Measurements from ENCODE around the gene PRKCA. TPM values are rescaled to one million over a fixed set of nuclear protein-coding genes. Genes with fewer than 3 reads are reported as not detected.
"Not testable (repeated sequence)": the region's sequence is repeated elsewhere in the genome, so short reads cannot be mapped to it uniquely, and the experiment has no call there.

The PRKCA gene
- total RNA-seq, 1 experiment from 2014 or later = 21.8 TPM

DNA sequence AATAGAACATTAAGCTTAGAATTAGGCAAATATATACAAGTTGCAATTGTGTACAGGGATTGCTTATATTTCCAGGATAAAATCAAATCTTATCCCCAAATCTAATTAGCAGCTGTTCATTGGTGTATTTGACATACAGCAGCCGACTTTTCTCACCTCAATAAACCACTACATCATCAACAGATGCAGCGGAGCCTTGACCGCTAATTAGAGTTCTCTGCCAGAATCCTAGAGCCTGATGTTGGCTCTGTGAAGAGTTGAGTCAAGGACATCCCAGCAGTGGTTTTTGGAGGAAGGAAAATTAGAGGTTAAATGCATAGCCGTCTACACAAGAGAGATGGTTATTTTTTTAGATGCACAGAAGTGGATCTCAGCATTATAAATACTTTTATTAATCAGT is 310.6 kb downstream of the PRKCA start:
- no peak for DNase-seq (ENCODE audit: low read depth)

GRCh38 chr17:66614469-66614868 is 312.1 kb downstream of the PRKCA start:
- DNase-seq (ENCODE audit: low read depth) = no peak

- DNase-seq (ENCODE audit: low read depth) = no peak
Measured at GRCh38 chr17:66619206-66619605, 316.8 kb downstream of the PRKCA start.

DNA sequence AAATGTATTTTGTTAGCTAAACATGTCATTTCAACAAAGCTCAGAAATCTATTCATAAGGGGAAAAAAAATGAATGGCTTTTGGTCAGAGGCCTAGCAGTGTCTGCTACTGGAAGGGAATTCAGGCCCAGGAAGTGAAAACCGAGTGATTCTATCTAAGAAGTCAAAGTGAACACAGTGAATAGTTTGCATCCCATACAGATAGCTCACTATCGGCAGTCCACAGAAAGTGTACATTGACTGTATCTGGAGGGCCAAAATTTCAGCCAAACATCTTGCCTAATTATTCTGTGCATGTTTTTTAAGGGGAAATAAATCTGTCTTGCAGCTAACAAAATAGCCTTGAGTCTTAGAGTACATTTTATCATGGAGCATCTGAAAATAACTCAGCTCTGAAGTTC is 318.1 kb downstream of the PRKCA start:
- DNase-seq (ENCODE audit: low read depth) = no peak

GRCh38 chr17:66624630-66625029 is 322.2 kb downstream of the PRKCA start:
- not testable (repeated sequence) for DNase-seq (ENCODE audit: low read depth)

DNA sequence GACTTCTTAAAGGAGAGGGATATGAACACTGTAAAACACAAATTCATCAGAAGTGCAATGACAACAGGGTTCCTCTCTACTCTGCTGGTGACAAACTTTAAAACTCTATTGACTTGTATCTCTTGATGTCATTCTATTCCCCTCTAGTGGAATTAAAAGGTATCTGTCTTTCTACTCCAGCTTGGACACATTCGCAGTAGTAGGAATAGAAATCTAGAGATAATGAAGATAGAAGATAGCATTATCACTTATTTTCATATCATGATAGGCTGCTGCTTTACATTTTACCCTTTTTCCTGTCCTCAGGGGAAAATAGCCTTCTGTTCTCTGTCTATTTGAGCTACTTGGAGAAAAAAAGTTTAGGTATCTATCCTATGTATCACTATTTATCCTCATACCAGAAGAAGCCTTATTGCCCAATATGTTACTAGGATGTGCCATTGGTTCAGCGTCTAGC is 322.9 kb downstream of the PRKCA start:
- DNase-seq (ENCODE audit: low read depth) = no peak

DNA sequence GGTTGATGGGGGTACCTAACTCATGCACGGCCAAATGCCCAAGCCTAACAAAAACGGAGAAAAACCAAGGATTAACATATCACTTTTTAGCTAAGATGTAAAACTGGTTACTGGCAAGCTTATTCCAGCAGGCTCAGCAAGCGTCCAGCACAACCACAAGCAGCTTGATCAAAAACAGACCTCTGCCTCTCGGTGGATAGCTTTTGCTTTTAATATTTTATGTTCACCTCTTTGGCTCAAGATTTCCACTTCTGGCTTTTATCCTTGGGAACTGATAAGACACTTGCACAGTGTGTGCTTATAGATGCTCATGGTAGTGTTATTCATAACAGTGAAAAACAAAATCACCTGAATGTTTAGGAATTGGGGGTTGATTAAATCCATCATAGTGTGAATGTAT is 325.6 kb downstream of the PRKCA start:
- no peak for DNase-seq (ENCODE audit: low read depth)

DNA sequence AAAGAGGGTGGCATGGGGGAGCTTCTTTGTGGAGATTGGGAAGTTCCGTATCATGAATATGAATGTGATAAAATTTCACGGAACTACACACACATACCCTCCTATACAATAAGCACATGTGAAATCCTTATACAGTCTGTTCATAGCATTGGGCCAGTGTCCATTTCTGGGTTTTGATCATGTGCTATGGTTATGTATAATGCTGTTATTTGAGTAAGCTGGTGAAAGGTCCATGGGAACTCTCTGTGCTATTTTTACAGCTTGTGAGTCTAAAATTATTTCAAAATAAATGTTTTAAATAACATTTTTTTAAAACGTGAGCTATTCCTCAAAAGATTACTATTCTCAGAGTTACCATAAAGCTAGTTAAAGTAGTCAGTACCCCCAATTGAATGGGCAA is 327.3 kb downstream of the PRKCA start:
- no peak for DNase-seq (ENCODE audit: low read depth)

DNA sequence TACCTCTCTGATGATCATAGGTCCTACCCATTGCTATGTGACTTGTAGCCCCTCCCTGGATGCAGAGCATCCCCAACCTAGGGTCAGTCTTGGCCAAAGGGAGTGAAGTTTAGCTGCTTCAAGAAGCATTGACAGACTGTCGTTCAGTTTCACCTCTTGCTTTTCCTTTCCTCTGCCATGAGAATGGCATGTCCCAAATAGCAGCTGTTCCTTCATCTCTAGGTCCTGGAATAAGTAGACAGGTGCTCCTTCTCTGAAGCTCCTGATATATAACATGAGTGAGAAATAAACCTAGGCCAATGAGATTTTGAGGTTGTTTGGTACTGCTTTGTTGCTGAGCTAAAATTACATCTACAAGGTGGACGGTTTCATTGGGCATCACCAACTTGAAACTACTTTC is 328.0 kb downstream of the PRKCA start:
- DNase-seq (ENCODE audit: low read depth) = no peak

DNA sequence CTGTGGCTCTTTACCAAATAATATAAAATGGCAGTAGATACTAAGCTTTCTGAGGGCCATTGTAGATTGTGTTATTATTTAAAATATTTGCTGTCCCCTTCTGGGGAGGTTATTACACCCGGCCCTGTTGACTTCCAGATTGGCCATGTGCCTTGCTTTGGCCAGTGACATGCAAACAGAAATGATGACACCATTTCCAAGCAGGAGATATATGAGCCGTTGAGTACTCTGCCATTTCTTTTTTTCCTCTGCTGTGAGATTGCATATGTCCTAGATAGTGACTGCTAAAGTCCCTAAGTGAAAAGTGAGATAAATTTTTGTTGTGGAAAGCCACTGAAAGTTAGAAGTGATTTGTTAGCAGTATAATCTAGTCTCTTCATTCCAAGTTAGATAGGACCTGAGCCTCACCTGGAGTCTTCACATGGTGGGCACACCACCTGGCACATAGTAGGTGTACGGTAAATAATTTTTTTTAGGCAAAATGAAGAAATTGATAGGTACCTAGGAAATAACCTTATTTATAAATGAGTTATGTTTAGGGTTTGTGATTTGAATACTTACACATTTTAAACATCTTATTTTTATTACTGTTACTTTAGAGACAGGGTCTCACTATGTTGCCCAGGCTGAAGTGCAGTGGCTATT is 328.5 kb downstream of the PRKCA start:
- DNase-seq (ENCODE audit: low read depth) = no peak

- no peak for DNase-seq (ENCODE audit: low read depth)
Measured at GRCh38 chr17:66632731-66633130, 330.3 kb downstream of the PRKCA start.

GRCh38 chr17:66633317-66633965 is 331.0 kb downstream of the PRKCA start:
- peak; percentile 23 for DNase-seq (ENCODE audit: low read depth)

DNA sequence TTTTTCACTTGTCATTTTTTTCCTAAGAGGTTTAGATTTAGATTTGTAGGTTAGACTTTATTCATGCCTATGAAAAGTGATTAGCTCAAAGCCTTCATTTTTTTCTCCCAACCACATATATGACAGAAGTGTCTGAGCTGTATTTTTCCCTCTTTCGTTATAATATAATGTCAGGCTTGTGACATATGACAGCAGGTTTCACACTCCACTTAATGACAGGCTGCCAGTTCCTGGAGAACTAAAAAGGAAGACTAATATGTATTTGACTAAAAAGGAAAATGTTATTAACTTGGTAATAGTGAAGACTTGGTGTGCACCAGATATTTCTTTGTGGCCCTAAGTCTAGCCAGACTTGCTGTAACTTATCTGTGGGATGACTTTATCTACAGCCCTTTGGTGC is 331.8 kb downstream of the PRKCA start:
- no peak for DNase-seq (ENCODE audit: low read depth)

DNA sequence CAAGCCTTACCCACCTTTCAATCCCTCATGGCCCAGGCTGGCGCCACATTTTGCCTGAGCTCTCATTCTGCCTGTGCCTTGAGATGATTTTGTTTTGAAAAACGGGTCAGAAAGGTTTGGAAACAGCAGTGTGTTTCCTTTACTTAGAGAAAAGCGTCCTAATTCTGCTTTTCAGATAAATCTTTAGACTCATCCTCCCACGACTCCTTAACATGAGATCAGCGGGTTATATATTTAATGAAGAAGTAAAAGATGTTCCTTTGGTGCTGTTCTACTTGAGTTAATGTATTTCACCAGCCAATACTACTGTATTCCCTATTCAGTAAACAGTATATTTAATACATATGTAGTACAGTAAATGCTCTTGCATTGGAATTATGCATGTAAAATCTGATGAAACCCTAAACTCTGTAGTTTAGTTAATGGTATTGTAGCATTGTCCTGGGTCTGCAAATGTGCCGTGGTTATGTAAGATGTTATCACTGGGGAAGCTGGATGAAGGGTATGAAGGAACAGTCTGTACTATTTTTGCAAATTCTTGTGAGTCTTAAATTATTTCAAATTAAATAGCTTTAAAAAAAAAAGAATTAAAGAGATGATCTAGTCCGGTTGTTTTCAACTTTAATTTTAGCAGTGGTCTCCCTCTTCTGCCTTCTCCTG is 333.1 kb downstream of the PRKCA start:
- no peak for DNase-seq (ENCODE audit: low read depth)

- peak; percentile 81 for DNase-seq (ENCODE audit: low read depth)
Measured at GRCh38 chr17:66636111-66636510, 333.7 kb downstream of the PRKCA start.

DNA sequence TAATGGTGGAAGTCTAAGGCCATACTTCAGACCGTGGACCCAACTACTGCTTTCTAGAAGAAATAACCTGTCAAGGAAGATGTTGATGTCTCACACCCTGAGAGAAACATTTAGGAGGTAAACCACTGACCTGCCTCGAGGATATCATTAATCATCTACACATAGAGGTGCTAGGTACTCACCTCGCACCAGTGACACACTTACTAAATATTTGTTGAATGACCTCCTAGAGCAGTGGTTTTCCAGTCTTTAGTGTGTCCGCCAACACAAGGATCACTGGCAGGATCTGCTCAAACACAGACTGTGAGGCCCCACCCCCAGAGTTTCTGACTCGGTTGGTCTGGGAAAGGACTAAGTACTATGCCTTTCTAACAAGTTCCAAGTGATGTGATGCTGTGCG is 335.1 kb downstream of the PRKCA start:
- DNase-seq (ENCODE audit: low read depth) = peak; percentile 42

DNA sequence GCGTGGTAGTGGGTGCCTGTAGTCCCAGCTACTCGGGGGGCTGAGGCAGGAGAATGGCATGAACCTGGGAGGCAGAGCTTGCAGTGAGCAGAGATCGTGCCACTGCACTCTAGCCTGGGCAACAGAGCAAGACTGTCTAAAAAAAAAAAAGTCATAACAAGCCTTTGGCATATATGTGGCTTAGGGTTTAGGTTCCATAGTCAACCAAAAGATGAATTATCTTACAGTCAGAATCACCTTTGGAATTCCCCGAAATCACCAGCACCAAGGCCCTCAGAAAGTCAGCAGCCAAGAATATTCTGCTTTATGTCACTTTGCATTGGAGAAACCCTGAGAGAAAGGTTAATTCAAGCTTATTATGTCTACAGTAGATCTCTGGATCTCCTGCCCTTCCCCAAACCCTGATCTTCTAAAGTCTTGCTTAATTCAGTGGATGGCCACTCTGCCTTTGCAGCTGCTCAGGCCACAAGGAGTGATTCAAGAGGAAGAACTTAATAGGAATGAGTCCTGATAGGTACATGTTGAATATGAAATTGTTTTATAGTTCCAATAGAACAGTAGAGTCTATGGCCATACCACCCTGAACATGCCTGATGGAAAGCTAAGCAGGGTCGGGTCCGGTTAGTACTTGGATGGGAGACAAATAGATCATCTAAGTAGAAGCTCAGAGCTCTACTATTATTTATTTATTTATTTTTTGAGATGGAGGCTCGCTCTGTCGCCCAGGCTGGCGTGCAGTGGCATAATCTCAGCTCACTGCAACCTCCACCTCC is 336.5 kb downstream of the PRKCA start:
- no peak for DNase-seq (ENCODE audit: low read depth)

- DNase-seq (ENCODE audit: low read depth) = no peak
Measured at GRCh38 chr17:66643815-66644710, 341.6 kb downstream of the PRKCA start.

- no peak for DNase-seq (ENCODE audit: low read depth)
Measured at GRCh38 chr17:66645259-66645658, 342.8 kb downstream of the PRKCA start.

DNA sequence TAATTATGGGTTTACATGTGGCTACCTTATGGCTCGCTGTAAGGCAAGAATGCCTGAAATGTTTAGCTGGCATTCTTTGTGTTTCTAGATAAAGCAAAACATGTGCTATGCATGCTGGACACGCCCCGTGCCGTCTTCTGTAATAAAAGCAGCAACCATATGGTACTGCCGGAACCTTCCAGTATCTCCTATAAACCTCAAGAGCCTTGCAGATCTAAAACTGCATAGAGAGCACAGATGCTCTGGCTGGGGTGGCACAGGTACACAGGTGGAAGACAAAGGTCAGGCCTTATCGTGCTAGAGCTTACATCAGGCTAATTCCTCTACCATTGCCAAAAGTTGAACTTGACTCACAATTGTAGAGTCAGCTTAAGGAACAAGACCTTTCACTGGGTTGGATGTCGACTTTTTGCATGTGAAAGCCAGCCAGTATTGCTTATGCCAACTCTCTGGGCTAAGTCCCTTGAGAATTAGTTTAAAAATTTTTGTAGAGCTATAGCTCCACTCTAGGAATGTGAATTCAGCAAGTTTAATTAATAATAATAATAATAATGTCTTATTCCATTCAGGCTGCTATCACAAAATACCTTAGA is 345.1 kb downstream of the PRKCA start:
- no peak for DNase-seq (ENCODE audit: low read depth)
